ENCODE measurements around the gene MTMR2.

The MTMR2 gene

DNA sequence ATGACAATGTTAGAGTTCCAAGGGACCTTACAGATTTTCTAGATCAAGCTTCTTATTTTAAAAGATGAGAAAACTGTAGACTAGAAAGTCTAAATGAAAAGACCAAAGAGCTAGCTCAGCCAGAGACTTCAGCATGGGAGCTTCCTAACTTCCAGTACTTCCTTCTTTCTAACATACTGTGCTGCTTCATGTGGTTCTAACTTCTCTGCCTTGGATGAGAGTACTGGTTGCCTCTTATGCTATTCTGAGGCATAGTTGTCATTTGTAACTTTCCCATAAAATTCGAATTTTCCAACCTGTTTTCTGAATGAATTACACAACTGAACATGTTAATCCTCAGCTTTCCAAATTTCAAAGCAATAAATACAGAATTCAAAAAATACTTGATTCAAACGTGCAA is 1.8 kb downstream of the MTMR2 start:
- POLR2A ChIA-PET: no interaction called here
- DNase-seq (ENCODE audit: extremely low spot score): no peak
- CTCF ChIA-PET: interaction anchor here (1.1 to 2.0 kb wide), 4 partner anchors 10 to 472 kb away, joined by 3 to 6 read pairs (median 4); partner anchors contain the start of gene MAML2

DNA sequence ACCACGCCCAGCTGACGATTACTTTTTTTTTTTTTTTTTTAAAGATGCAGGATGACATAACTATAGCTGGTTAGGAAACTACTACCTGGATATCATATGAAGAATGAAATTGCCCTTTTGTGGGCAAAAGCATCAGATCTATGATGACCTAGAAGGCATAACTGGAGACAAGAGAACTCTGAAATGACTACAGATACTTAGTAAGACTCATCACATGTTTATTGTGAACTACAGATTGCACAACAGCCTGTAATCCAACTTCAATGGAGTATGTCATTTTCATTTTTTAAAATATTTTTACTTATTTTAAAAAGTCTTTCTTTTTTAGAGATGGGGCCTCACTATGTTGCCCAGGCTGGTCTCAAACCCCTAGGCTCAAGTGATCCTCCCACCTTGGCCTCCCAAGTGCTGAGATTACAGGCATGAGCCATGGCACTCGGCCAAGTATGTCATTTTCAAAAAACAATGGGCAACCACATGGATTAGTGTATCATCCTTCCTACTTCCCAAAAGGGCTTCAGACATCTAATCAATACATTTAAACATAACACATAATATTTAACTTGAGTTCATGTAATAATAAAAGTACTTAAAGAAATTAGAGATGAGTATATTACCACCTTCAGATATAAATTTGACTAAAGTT is 3.3 kb downstream of the MTMR2 start:
- no peak for DNase-seq (ENCODE audit: extremely low spot score)
- ChIA-PET POLR2A (interaction anchor here (0.6 kb wide), 1 partner anchor 56 kb away, joined by 3 read pairs; no protein-coding TSS in a partner anchor), CTCF (interaction anchor here (0.7 to 2.0 kb wide), 3 partner anchors 8 to 423 kb away, joined by 3 to 6 read pairs (median 5); partner anchors contain the start of gene MAML2)
- TF ChIP-seq, protein P1, sequence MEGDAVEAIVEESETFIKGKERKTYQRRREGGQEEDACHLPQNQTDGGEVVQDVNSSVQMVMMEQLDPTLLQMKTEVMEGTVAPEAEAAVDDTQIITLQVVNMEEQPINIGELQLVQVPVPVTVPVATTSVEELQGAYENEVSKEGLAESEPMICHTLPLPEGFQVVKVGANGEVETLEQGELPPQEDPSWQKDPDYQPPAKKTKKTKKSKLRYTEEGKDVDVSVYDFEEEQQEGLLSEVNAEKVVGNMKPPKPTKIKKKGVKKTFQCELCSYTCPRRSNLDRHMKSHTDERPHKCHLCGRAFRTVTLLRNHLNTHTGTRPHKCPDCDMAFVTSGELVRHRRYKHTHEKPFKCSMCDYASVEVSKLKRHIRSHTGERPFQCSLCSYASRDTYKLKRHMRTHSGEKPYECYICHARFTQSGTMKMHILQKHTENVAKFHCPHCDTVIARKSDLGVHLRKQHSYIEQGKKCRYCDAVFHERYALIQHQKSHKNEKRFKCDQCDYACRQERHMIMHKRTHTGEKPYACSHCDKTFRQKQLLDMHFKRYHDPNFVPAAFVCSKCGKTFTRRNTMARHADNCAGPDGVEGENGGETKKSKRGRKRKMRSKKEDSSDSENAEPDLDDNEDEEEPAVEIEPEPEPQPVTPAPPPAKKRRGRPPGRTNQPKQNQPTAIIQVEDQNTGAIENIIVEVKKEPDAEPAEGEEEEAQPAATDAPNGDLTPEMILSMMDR (IDR thresholded peaks at IDR 0.05; ENCODE audit: control extremely low read depth, extremely low read depth, low read depth, missing control alignments): no peak

More for the DNA sequence above, 1.8 kb downstream of the MTMR2 start:
- TF ChIP-seq, protein P1 (IDR thresholded peaks at IDR 0.05; ENCODE audit: control extremely low read depth, extremely low read depth, low read depth, missing control alignments): no peak

DNA sequence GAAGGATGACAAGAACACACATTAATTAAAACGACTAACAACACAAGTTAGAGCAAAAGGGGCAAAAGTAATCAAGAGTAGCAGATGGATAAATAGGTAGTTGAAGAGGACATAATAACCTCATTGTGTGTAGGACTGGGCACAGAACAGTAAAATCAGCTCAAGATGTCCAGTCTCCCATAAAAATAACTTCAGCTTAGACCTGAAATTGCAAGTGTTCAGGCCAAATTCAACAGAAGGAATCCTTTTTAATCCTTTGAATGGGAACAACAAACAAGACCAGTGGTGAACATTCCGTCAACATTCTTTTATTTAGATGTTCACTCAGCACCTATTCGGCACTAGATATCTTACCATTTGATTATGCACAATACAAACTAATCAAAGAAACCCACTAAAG is 4.4 kb downstream of the MTMR2 start:
- POLR2A ChIA-PET: no interaction called here
- TF ChIP-seq, protein P1 (IDR thresholded peaks at IDR 0.05; ENCODE audit: control extremely low read depth, extremely low read depth, low read depth, missing control alignments): no peak
- no peak for DNase-seq (ENCODE audit: extremely low spot score)
- CTCF ChIA-PET: no interaction called here

DNA sequence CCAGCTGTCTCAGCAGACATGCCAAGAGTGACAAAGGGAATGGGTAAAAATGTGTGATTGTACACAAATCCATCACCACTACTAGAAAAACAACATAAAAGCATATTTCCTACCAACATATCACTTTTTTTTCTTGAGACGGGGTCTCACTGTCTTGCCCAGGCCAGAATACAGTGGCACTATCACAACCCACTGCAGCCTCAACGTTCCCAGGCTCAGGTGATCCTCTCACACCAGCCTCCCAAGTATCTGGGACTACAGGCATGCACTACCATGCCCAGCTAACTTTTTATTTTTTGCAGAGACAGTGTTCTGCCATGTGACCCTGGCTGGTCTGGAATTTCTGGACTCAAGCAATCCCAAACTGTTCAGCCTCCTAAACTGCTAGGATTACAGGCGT is 5.2 kb downstream of the MTMR2 start:
- ChIA-PET POLR2A (no interaction called here), CTCF (interaction anchor here (0.9 kb wide), 1 partner anchor 11 kb away, joined by 4 read pairs; no protein-coding TSS in a partner anchor)
- DNase-seq (ENCODE audit: extremely low spot score): no peak
- TF ChIP-seq, protein P1 (IDR thresholded peaks at IDR 0.05; ENCODE audit: control extremely low read depth, extremely low read depth, low read depth, missing control alignments): no peak

DNA sequence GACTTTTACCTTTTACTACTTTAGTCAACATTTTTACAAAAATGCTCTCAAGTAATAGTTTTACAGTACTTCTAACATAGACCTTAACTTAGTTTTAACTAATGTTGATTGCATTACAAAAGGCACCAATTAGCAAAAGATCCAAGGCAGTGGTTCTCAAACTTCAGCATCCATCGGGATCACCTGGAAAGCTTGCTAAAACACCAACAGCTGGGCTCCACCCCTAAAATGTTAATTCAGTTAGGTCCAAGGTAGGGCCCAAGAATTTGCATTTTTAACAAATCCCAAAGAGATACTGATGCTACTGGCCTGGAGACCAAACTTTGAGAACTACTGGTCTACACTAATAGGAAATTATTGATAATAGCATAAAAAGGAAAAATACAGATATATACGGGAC is 5.9 kb downstream of the MTMR2 start:
- TF ChIP-seq, protein P1 (IDR thresholded peaks at IDR 0.05; ENCODE audit: control extremely low read depth, extremely low read depth, low read depth, missing control alignments): no peak
- CTCF ChIA-PET: interaction anchor here (0.9 kb wide), 1 partner anchor 10 kb away, joined by 4 read pairs; no protein-coding TSS in a partner anchor
- POLR2A ChIA-PET: no interaction called here
- DNase-seq (ENCODE audit: extremely low spot score): no peak

DNA sequence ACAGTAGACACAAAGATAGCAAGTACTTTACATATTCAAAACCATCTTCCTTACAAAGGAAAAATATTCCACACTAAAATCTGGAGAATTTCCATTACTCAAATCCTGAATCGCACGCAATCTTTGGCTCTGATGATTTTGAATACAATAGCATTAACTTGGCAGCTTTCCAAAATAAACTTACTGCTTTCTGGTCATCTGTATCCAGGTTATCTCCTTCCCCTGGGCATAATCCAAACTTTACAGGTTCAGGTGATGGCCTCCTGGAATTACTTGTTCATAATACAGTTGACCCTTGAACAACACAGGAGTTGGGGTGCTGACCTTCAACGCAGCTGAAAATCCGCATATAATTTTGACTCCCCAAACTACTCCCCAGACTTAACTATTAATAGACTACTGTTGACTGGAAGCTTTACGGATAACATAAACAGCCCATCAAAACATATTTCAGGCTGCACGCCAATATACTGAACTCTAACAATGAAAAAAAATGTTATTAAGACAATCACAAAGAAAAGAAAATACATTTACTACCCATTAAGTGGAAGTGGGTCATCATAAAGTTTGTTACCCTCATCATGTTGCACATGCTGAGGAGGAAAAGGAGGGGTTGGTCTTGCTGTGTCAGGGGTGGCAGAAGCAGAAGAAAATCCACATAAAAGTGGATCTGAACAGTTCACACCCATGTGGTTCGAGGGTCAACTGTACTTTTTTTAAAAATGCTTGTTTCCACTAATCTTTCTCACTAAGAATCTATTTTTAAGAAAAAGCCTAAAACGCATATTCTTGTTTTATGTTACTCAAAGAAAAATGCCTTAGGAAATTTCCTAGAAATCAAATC is 6.5 kb downstream of the MTMR2 start:
- no peak for DNase-seq (ENCODE audit: extremely low spot score)
- ChIA-PET CTCF (no interaction called here), POLR2A (no interaction called here)
- TF ChIP-seq, protein P1 (IDR thresholded peaks at IDR 0.05; ENCODE audit: control extremely low read depth, extremely low read depth, low read depth, missing control alignments): no peak

All from GM10248 (cell line).